ENCODE data around the gene VPS11.

The VPS11 gene

DNA sequence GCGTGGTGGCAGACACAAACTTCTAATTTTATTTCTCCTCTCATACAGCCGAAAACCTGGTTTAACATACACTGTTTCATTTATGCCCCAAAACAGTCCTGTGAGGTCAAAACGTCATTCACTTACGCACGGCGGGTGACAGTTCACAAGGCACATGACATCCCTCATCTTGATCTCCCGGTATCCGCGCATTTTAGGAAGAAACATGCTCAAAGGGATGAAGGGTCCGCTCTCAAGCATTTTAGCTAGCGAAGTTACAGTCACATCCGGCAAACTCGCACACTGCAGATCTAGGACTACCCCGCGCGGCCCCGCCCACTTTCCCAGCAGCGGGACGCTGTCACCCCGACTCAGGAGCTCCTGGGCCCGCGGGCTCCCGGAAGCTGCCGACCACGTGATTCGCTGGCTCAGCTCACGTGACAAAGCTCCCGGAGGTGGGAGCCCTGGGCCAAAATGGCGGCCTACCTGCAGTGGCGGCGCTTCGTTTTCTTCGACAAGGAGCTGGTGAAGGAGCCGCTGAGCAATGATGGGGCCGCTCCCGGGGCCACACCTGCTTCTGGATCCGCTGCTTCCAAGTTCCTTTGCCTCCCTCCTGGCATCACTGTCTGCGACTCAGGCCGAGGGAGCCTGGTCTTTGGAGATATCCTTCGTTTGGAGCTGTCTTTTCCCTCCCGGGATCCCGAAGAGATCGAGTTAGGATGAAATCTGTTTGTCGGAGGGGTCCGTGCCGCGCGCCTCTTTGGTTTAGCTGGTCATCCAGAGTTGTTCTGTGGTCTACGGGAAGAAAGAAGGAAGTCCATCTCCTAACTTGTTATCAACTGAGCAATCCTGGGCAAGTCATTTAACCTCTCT lies at the start of gene VPS11:
Gene VPS11, plus strand, starts transcription at position 448 of the 852 bp plus-strand sequence. Its CDS starts 6 bp downstream, at position 454.
- peak within 1 kb of the TSS; percentile 82 for H3K9ac ChIP-seq (ENCODE audit: low read depth, low read length)
- H3K4me1 ChIP-seq (ENCODE audit: insufficient read depth, low read length), result no peaks in the 10 kb centered on the region
- H3K36me3 ChIP-seq (ENCODE audit: insufficient read depth, low read length), result no peaks in the 10 kb centered on the region
- no peaks in the 10 kb centered on the region for H3K9me3 ChIP-seq (ENCODE audit: control insufficient read depth, insufficient read depth, low read length)

DNA sequence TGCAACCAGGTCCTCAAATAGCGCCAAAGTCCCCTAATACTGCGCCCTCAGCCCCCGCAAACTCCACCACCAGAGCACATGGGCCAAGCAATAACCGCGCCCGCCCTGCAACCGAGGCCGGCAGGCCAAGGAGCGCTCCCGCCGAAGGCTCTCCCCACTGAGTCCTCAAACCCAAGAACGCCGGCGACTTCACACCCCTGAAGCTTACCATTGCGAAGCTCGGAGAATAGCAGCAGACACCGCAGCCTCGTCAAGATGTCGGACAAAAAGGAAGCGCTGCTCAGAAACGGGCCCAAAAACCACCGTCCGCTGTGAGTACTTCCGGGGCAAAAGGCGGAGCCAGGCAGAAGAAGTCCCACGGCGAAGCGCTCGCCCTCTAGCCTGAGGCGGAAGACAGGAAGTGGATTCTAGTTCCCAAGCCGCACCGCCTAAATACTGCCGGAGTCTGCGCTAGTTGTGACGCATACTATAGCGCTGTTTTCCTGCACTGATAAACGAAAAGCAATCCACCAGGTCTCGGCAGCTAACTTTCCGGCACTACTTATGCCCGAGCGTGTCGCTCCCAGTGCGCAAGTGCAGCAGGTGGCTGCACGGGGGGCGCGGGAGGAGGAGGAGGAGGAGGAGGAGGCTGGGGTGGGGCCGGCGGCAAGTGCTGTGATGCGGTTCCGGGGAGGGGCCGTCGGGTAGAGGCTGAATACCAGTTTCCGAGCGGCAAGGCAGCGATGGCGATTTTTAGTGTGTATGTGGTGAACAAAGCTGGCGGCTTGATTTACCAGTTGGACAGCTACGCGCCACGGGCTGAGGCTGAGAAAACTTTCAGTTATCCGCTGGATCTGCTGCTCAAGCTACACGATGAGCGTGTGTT lies 49.3 kb upstream of the VPS11 start, which contains the start of the genes RPS25 and TRAPPC4:
Gene RPS25, minus strand, starts transcription at position 270 of the 865 bp plus-strand sequence. Its CDS starts 59 bp downstream, at position 211.
Gene TRAPPC4, plus strand, starts transcription at position 693 of the 865 bp plus-strand sequence. Its CDS starts 30 bp downstream, at position 723.
- no peaks in the 10 kb centered on the region for H3K9me3 ChIP-seq (ENCODE audit: control insufficient read depth, insufficient read depth, low read length)
- H3K9ac ChIP-seq (ENCODE audit: low read depth, low read length), result peak within 1 kb of the TSS; percentile 97
- peaks cover 2% of the 10 kb centered on the region; the same call in 1 of the 2 replicates for H3K4me1 ChIP-seq (ENCODE audit: insufficient read depth, low read length)
- peaks cover 35% of the 10 kb centered on the region for H3K36me3 ChIP-seq (ENCODE audit: insufficient read depth, low read length)

DNA sequence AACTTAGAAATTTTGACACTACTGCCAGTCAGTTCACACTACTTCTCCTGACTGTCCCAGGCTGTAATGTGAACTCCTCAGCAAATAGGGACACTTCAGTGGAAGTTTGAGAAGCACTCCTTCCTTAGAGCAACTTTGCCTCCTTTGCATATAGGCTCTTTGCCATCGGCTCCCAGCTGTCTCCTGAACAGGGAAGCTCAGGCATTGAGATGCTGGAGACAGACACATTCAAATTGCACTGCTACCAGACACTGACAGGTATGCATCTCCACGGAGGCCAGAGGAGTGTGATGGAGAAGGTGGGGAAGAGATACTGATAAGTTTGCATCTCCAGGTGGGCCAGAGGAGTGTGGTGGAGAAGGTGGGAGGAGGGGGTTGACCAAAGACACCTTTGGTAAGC lies 47.6 kb upstream of the VPS11 start:
- H3K36me3 ChIP-seq (ENCODE audit: insufficient read depth, low read length), result peaks cover 31% of the 10 kb centered on the region
- no peaks in the 10 kb centered on the region for H3K9me3 ChIP-seq (ENCODE audit: control insufficient read depth, insufficient read depth, low read length)
- H3K4me1 ChIP-seq (ENCODE audit: insufficient read depth, low read length), result peaks cover 6% of the 10 kb centered on the region; the same call in 1 of the 2 replicates
- peak overlapping the region; percentile 97 for H3K9ac ChIP-seq (ENCODE audit: low read depth, low read length)

DNA sequence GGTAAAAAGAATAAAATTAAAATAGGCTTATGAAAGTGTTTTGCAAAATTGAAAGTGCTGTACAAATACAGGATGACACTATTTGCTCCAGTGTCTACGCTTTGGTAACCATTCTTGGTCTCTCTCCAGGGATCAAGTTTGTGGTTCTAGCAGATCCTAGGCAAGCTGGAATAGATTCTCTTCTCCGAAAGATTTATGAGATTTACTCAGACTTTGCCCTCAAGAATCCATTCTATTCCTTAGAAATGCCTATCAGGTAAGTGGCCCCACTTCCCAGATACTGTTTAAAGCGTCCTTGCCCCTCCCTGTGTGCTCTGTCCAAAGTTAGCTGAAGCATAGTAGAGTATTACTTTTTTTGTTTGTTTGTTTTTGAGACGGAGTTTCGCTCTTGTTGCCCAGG lies 46.0 kb upstream of the VPS11 start:
- H3K36me3 ChIP-seq (ENCODE audit: insufficient read depth, low read length), result peaks cover 22% of the 10 kb centered on the region
- H3K4me1 ChIP-seq (ENCODE audit: insufficient read depth, low read length), result peaks cover 6% of the 10 kb centered on the region; the same call in 1 of the 2 replicates
- no peak overlapping the region for H3K9ac ChIP-seq (ENCODE audit: low read depth, low read length)
- no peaks in the 10 kb centered on the region for H3K9me3 ChIP-seq (ENCODE audit: control insufficient read depth, insufficient read depth, low read length)

DNA sequence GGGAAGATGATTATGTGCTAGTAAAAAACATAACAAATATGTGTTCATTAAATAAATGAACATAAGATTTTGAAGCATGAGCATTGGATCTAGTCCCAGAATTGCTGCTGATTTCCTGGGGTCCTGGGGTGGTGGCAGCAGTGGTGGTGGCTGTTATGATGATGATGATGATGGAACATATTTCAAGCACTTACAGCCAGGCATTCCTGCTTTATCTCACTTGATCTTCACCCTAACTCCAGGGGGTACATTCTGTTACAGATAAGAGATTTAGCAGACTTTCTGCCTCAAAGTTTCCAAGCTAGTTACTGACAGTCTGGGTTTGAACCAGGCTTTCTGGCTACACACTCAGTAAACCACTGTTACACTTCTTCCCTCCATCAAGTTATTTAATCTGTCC lies 43.9 kb upstream of the VPS11 start:
- Histone ChIP-seq H3K9ac (ENCODE audit: low read depth, low read length) (no peak overlapping the region), H3K4me1 (ENCODE audit: insufficient read depth, low read length) (peaks cover 12% of the 10 kb centered on the region; the same call in 1 of the 2 replicates), H3K36me3 (ENCODE audit: insufficient read depth, low read length) (peaks cover 19% of the 10 kb centered on the region), H3K9me3 (ENCODE audit: control insufficient read depth, insufficient read depth, low read length) (no peaks in the 10 kb centered on the region)

DNA sequence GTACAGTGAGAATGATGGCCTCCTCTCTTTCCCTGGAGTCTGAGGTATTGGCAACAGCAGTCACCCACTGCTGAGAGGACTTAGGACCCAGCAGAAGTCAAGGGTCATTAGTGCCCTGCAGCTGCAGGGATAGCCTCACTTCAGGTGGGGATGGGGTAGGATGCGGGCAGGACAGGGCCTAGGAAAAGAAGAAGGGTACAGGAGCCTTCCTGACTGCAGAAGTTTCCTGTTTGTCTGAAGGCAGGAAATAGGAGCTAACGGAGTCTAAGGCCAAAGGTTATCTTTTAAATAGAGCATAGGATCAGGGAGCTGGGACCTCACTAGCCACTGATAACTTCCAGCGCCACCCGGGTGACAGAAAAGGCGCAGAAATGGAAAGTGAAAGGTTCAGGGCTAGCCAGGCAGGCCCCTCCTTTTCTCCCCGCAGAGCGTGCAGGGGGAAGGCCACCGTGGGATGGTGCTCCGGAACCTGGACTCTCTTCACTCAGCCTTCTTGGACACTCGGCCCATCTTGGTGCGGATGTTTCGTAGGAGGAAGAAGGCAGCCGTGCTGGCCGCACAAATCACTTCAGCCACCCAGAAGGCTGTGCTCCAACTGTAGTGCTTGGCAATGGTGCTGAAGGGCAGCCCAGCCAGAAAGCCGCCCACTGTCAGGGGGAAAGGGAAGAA lies 43.1 kb upstream of the VPS11 start:
- H3K9me3 ChIP-seq (ENCODE audit: control insufficient read depth, insufficient read depth, low read length), result no peaks in the 10 kb centered on the region
- H3K36me3 ChIP-seq (ENCODE audit: insufficient read depth, low read length), result peaks cover 19% of the 10 kb centered on the region
- H3K9ac ChIP-seq (ENCODE audit: low read depth, low read length), result no peak overlapping the region
- H3K4me1 ChIP-seq (ENCODE audit: insufficient read depth, low read length), result peaks cover 18% of the 10 kb centered on the region; the same call in 1 of the 2 replicates

DNA sequence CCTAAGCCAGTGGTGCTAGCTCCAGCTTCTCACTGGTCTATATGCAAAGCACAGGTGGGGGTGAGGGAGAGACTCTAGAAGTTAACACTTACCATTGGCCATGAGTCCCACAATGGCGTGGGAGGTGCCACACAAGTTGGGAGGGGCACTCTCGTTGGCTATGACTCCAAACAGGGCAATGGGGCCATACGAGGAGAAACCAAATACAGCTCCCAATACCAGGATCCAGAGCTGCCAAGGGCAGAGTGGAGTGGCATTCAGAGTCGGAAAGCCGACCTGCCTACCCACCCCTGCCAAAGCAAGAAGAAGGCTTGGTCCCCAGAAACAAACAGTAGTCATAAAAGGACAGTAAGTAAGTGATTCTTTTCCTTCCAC lies 42.5 kb upstream of the VPS11 start:
- H3K36me3 ChIP-seq (ENCODE audit: insufficient read depth, low read length), result peaks cover 19% of the 10 kb centered on the region

GRCh38 chr11:119025541-119025940 lies 42.1 kb upstream of the VPS11 start:
- Histone ChIP-seq H3K36me3 (ENCODE audit: insufficient read depth, low read length) (peaks cover 19% of the 10 kb centered on the region), H3K9ac (ENCODE audit: low read depth, low read length) (no peak overlapping the region), H3K4me1 (ENCODE audit: insufficient read depth, low read length) (peaks cover 16% of the 10 kb centered on the region; the same call in 1 of the 2 replicates), H3K9me3 (ENCODE audit: control insufficient read depth, insufficient read depth, low read length) (no peaks in the 10 kb centered on the region)

More for the DNA sequence above, 42.5 kb upstream of the VPS11 start:
- Histone ChIP-seq H3K9me3 (ENCODE audit: control insufficient read depth, insufficient read depth, low read length) (no peaks in the 10 kb centered on the region), H3K9ac (ENCODE audit: low read depth, low read length) (no peak overlapping the region), H3K4me1 (ENCODE audit: insufficient read depth, low read length) (peaks cover 16% of the 10 kb centered on the region; the same call in 1 of the 2 replicates)

DNA sequence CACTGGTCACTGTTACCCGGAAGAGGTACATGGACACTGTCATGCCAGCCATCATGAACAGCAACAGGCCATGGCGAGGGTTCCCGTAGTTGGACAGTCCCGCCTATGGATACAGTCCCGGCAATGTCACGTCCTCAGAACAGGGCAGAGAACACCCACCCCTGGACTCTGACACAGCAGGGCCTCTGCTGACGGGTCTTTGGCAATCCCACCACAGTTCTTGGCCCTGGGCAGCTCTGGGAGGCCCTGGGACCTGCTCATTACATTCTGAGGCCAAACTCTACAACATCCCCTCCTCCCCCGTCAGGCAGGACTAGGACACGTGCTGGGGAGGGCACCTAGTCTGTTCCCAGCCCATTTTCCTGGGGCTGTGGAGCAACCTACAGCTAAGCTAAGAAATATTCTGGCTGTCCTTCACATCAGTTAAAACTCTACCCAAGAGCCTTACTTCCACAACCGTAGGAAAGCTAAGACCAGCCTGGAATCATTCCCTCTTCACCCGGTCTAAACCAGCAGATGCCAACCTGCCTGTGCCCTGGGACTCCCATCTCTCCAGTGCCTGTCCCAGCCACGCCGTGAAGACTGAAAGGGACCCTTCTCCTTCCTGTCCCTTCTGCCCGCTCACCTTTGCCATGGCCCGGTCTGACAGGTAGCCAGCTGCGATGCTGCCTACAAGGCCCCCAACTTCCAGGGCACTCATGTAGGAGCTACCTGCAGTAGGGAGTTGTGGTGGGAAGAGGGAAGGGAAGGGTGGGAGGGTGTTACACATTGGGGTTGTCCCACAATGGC lies 41.4 kb upstream of the VPS11 start:
- Histone ChIP-seq H3K9ac (ENCODE audit: low read depth, low read length) (no peak overlapping the region), H3K9me3 (ENCODE audit: control insufficient read depth, insufficient read depth, low read length) (no peaks in the 10 kb centered on the region), H3K36me3 (ENCODE audit: insufficient read depth, low read length) (peaks cover 18% of the 10 kb centered on the region), H3K4me1 (ENCODE audit: insufficient read depth, low read length) (peaks cover 16% of the 10 kb centered on the region; the same call in 1 of the 2 replicates)

- H3K36me3 ChIP-seq (ENCODE audit: insufficient read depth, low read length), result peaks cover 11% of the 10 kb centered on the region
- H3K4me1 ChIP-seq (ENCODE audit: insufficient read depth, low read length), result peaks cover 16% of the 10 kb centered on the region; the same call in 1 of the 2 replicates
- no peaks in the 10 kb centered on the region for H3K9me3 ChIP-seq (ENCODE audit: control insufficient read depth, insufficient read depth, low read length)
- no peak overlapping the region for H3K9ac ChIP-seq (ENCODE audit: low read depth, low read length)
Measured at GRCh38 chr11:119026970-119027369, 40.6 kb upstream of the VPS11 start.

- Histone ChIP-seq H3K36me3 (ENCODE audit: insufficient read depth, low read length) (peaks cover 11% of the 10 kb centered on the region), H3K4me1 (ENCODE audit: insufficient read depth, low read length) (peaks cover 16% of the 10 kb centered on the region; the same call in 1 of the 2 replicates), H3K9me3 (ENCODE audit: control insufficient read depth, insufficient read depth, low read length) (no peaks in the 10 kb centered on the region), H3K9ac (ENCODE audit: low read depth, low read length) (no peak overlapping the region)
Measured at GRCh38 chr11:119027561-119028345, 39.9 kb upstream of the VPS11 start.

- Histone ChIP-seq H3K4me1 (ENCODE audit: insufficient read depth, low read length) (peaks cover 16% of the 10 kb centered on the region; the same call in 1 of the 2 replicates), H3K36me3 (ENCODE audit: insufficient read depth, low read length) (peaks cover 11% of the 10 kb centered on the region), H3K9ac (ENCODE audit: low read depth, low read length) (no peak overlapping the region), H3K9me3 (ENCODE audit: control insufficient read depth, insufficient read depth, low read length) (no peaks in the 10 kb centered on the region)
Measured at GRCh38 chr11:119028346-119029068, 39.1 kb upstream of the VPS11 start.

All from ES-I3 (cell line).